Lung (tissue), 12 donors: ENCODE measurements around the gene IDS. TPM values are rescaled to one million over a fixed set of nuclear protein-coding genes. Genes with fewer than 3 reads are reported as not detected.
"Not testable (repeated sequence)": the region's sequence is repeated elsewhere in the genome, so short reads cannot be mapped to it uniquely, and the experiment has no call there.

Experiments
- ATAC-seq: fragments of 200-7000 bp; cut with Tn5 transposase; one replicate; pipeline ENCODE4 v1.9.1; 2020; ENCODE audit warnings: moderate number of reproducible peaks; ENCODE audit not compliant: insufficient read depth, low FRiP score
- DNase-seq, 3 donors: peaks; one replicate each; pipeline ENCODE4 v3.0.0-alpha.2; 2013 to 2017
- H3K27ac ChIP-seq, 2 donors: one replicate each; pipeline ENCODE4 v1.5.1; 2013; ENCODE audit warnings: mild to moderate bottlenecking in 2 of 2, moderate library complexity in 2 of 2, control low read depth in 1 of 2, inconsistent platforms in 1 of 2, low read depth in 1 of 2, low read length in 1 of 2
- H3K27me3 ChIP-seq, 3 donors: one replicate each; pipeline ENCODE4 v1.5.1; 2013; ENCODE audit warnings: low read length in 2 of 3; ENCODE audit not compliant: control insufficient read depth in 3 of 3, insufficient read depth in 3 of 3
- H3K36me3 ChIP-seq, 4 donors: one replicate each; pipeline ENCODE4 v1.5.1; 2013; ENCODE audit warnings: low read length in 4 of 4, mild to moderate bottlenecking in 1 of 4, moderate library complexity in 1 of 4; ENCODE audit not compliant: control insufficient read depth in 4 of 4, insufficient read depth in 4 of 4
- H3K4me1 ChIP-seq, 5 donors: one replicate each; pipeline ENCODE4 v1.5.1; 2013; ENCODE audit warnings: low read length in 5 of 5, mild to moderate bottlenecking in 2 of 5, moderate library complexity in 1 of 5; ENCODE audit not compliant: control insufficient read depth in 5 of 5, insufficient read depth in 5 of 5
- H3K4me3 ChIP-seq: one replicate; pipeline ENCODE4 v1.5.1; 2013; ENCODE audit warnings: mild to moderate bottlenecking, control low read depth, moderate library complexity
- H3K9ac ChIP-seq, 2 donors: one replicate each; pipeline ENCODE4 v1.5.1; 2013; ENCODE audit warnings: low read length in 2 of 2, control low read depth in 1 of 2; ENCODE audit not compliant: insufficient read depth in 1 of 2
- H3K9me3 ChIP-seq, 4 donors: one replicate each; pipeline ENCODE4 v1.5.1; 2013; ENCODE audit warnings: low read length in 3 of 4, mild to moderate bottlenecking in 1 of 4, moderate library complexity in 1 of 4; ENCODE audit not compliant: control insufficient read depth in 4 of 4, insufficient read depth in 3 of 4
- WGBS, 2 donors: extraction: QIAGEN DNeasy Blood & Tissue Kit; methylation state at CpG; one replicate each; pipeline ENCODE4 v1.1.7; 2013; 5-methylcytosine and 5-hydroxymethylcytosine counted together
- polyA plus RNA-seq, 2 donors: library from polyadenylated mRNA; stranded (reverse); fragments of 200-250 nt; gene quantifications; one replicate each; pipeline ENCODE4 v1.2.1, GENCODE V29; 2013
- total RNA-seq, 2 donors: library from RNA; depleted of rRNA in 1 of 2; stranded (reverse); fragments of >200 nt in 1 of 2; gene quantifications; one replicate each; pipeline ENCODE4 v1.2.1, GENCODE V29; 2014 to 2021
- TF ChIP-seq, protein P1 (sequence below): IDR thresholded peaks from 2 replicates; pipeline ENCODE4 v1.5.1; 2012; ENCODE audit warnings: mild to moderate bottlenecking; ENCODE audit errors: control extremely low read depth, extremely low read depth
- donor health status: control.
- donor health status: control.
- donor health status: Bipolar disorder and iron deficiency.
- donor health status: healthy.
- donor health status: DM: yes; HTN: yes; CAD: no.

Gene IDS
- total and polyA plus RNA-seq, 4 donors: 32.0 to 100 (median 49.2) TPM

DNA sequence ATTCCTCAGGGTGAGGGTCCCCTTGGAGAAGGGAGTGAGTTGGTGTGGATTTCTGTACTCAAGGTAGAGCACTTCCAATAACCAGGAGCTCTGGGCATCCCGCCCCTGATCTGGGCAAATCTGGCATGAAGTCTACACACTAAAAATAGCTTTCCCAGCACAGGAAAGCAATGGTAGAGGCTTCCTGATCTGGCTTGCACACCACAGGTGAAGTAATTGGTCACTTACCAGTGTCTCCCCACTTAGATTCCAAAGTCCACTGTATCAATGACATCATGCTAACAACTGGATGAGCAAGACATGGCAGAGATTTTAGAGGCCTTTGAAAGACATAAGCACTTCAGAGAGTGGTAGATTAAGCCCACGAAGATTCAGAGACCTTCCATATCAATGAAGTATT lies 17.8 kb upstream of the IDS start:
- Histone ChIP-seq H3K27me3 (peaks cover 0 to 6% (median 0%) of the 10 kb centered on the region in 3 donors), H3K4me3 (no peak overlapping the region), H3K9me3 (peaks cover 0 to 2% (median 0%) of the 10 kb centered on the region in 4 donors), H3K27ac (no peak overlapping the region), H3K4me1 (peaks cover 0 to 3% (median 0%) of the 10 kb centered on the region in 5 donors), H3K9ac (no peak overlapping the region), H3K36me3 (no peaks in the 10 kb centered on the region)
- DNase-seq (no peak), ATAC-seq (no peak)
- TF ChIP-seq, protein P1, sequence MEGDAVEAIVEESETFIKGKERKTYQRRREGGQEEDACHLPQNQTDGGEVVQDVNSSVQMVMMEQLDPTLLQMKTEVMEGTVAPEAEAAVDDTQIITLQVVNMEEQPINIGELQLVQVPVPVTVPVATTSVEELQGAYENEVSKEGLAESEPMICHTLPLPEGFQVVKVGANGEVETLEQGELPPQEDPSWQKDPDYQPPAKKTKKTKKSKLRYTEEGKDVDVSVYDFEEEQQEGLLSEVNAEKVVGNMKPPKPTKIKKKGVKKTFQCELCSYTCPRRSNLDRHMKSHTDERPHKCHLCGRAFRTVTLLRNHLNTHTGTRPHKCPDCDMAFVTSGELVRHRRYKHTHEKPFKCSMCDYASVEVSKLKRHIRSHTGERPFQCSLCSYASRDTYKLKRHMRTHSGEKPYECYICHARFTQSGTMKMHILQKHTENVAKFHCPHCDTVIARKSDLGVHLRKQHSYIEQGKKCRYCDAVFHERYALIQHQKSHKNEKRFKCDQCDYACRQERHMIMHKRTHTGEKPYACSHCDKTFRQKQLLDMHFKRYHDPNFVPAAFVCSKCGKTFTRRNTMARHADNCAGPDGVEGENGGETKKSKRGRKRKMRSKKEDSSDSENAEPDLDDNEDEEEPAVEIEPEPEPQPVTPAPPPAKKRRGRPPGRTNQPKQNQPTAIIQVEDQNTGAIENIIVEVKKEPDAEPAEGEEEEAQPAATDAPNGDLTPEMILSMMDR: no peak
- 59 to 90% methylated on average over 2 of the region's 2 CpGs for WGBS, 2 donors

DNA sequence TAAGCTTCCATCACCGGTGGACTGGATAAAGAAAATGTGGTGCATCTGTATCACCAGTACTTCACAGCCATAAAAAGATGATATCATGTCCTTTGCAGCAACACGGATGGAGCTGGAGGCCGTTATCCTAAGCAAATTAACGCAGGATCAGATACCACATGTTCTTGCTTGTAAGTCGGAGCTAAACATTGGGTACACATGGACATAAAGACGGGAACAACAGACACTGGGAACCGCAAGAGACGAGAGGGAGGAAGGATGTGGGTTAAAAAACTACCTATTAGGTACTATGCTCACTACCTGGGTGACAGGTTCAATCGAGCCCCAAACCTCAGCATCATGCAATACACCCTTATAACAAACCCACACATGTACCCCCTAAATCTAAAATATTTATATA lies 16.3 kb upstream of the IDS start:
- H3K4me1 ChIP-seq: peaks cover 0 to 3% (median 0%) of the 10 kb centered on the region in 5 donors
- peaks cover 0 to 1% (median 0%) of the 10 kb centered on the region in 4 donors for H3K9me3 ChIP-seq
- 58% methylated on average over 9 of the region's 9 CpGs for WGBS, 2 donors
- no peak overlapping the region for H3K27ac ChIP-seq
- TF ChIP-seq, protein P1: no peak
- peaks cover 0 to 6% (median 0%) of the 10 kb centered on the region in 3 donors for H3K27me3 ChIP-seq
- DNase-seq (no peak), ATAC-seq (no peak)
- H3K36me3 ChIP-seq: no peaks in the 10 kb centered on the region
- no peak overlapping the region for H3K4me3 ChIP-seq
- H3K9ac ChIP-seq: no peak overlapping the region

DNA sequence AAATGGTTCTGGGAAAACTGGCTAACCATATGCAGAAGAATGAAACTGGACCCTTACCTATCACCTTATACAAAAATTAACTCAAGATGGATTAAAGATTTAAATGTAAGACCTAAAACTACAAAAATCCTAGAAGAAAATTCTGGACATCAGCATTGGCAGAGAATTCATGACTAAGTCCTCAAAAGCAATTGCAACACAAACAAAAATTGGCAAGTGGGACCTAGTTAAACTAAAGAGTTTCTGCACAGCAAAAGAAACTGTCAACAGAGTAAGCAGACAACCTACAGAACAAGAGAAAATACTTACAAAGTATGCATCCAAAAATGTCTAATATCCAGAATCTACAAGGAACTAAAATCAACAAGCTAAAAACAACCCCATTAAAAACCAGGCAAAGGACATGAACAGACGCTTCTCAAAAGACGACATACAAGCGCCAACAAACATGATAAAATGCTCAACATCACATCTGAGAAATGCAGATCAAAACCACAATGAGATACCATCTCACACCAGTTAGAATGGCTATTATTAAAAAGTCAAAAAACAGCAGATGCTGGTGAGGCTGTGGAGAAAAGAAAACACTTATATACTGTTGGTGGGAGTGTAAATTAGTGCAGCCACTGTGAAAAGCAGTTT lies 15.7 kb upstream of the IDS start:
- peak in 1 of 3 donors; percentile 14 for DNase-seq
- H3K4me1 ChIP-seq, H3K27ac ChIP-seq, H3K27me3 ChIP-seq, H3K4me3 ChIP-seq, H3K9me3 ChIP-seq, ATAC-seq, H3K36me3 ChIP-seq, H3K9ac ChIP-seq: not testable (repeated sequence)
- 35 to 59% methylated on average over 3 of the region's 3 CpGs for WGBS, 2 donors

DNA sequence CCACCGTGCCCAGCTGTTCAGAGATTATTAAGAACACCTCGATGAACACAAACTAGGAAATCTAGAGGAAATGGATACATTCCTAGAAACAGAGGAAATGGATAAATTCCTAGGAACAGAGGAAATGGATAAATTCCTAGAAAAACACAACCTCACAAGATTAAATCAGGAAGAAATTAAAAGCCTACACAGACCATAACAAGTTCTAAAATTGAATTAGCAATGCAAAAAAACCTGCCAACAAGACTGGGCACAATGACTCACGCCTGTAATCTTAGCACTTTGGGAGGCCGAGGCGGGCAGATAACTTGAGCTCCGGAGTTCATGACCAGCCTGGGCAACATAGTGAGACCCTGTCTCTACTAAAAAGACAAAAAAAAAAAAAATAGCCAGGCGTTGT lies 13.1 kb upstream of the IDS start:
- no peak overlapping the region for H3K27ac ChIP-seq
- TF ChIP-seq, protein P1: no peak
- no peak for ATAC-seq
- H3K4me1 ChIP-seq: peaks cover 0 to 2% (median 0%) of the 10 kb centered on the region in 5 donors
- WGBS, 2 donors: 65 to 83% methylated on average over 7 of the region's 7 CpGs
- H3K9ac ChIP-seq: no peak overlapping the region
- no peak overlapping the region for H3K4me3 ChIP-seq
- DNase-seq: no peak
- peaks cover 0 to 6% (median 3%) of the 10 kb centered on the region in 3 donors for H3K27me3 ChIP-seq
- H3K36me3 ChIP-seq: no peaks in the 10 kb centered on the region
- H3K9me3 ChIP-seq: no peaks in the 10 kb centered on the region
